Measurements from ENCODE around the gene KLRD1. TPM values are rescaled to one million over a fixed set of nuclear protein-coding genes. Genes with fewer than 3 reads are reported as not detected.
"Not testable (repeated sequence)": the region's sequence is repeated elsewhere in the genome, so short reads cannot be mapped to it uniquely, and the experiment has no call there.

The KLRD1 gene
- total RNA-seq, result 0.53 TPM

- no peak for ATAC-seq
- no peak for DNase-seq (ENCODE audit: low spot score)
Observed at GRCh38 chr12:10307630-10308029, at the start of gene KLRD1. Gene KLRD1, plus strand, starts transcription at chr12:10307870. Its CDS starts 208 bp downstream, at chr12:10308078.

GRCh38 chr12:10260927-10261326 is 46.7 kb upstream of the KLRD1 start:
- ATAC-seq (no peak), DNase-seq (ENCODE audit: low spot score) (no peak)

GRCh38 chr12:10268037-10268436 is 39.6 kb upstream of the KLRD1 start:
- DNase-seq (ENCODE audit: low spot score) (no peak), ATAC-seq (no peak)

GRCh38 chr12:10272467-10272866 is 35.2 kb upstream of the KLRD1 start:
- ATAC-seq (no peak), DNase-seq (ENCODE audit: low spot score) (no peak)

- DNase-seq (ENCODE audit: low spot score), result no peak
Observed at GRCh38 chr12:10276774-10277173, 30.9 kb upstream of the KLRD1 start.

GRCh38 chr12:10278104-10278503 is 29.6 kb upstream of the KLRD1 start:
- no peak for ATAC-seq
- no peak for DNase-seq (ENCODE audit: low spot score)

More at GRCh38 chr12:10276774-10277173, 30.9 kb upstream of the KLRD1 start:
- ATAC-seq, result no peak

GRCh38 chr12:10279937-10280336 is 27.7 kb upstream of the KLRD1 start:
- ATAC-seq (no peak), DNase-seq (ENCODE audit: low spot score) (no peak)

- no peak for DNase-seq (ENCODE audit: low spot score)
- ATAC-seq, result no peak
Observed at GRCh38 chr12:10283027-10283426, 24.6 kb upstream of the KLRD1 start.

GRCh38 chr12:10285919-10286318 is 21.8 kb upstream of the KLRD1 start:
- ATAC-seq, result no peak
- DNase-seq (ENCODE audit: low spot score), result no peak

GRCh38 chr12:10289005-10289754 is 18.5 kb upstream of the KLRD1 start:
- no peak for ATAC-seq
- DNase-seq (ENCODE audit: low spot score), result no peak

GRCh38 chr12:10291030-10291429 is 16.6 kb upstream of the KLRD1 start:
- DNase-seq (ENCODE audit: low spot score) (no peak), ATAC-seq (no peak)

- ATAC-seq (no peak), DNase-seq (ENCODE audit: low spot score) (no peak)
Observed at GRCh38 chr12:10293151-10293550, 14.5 kb upstream of the KLRD1 start.

GRCh38 chr12:10293570-10294227 is 14.0 kb upstream of the KLRD1 start:
- ATAC-seq (no peak), DNase-seq (ENCODE audit: low spot score) (no peak)

GRCh38 chr12:10301103-10301502 is 6.6 kb upstream of the KLRD1 start:
- DNase-seq (ENCODE audit: low spot score) (no peak), ATAC-seq (no peak)

GRCh38 chr12:10304161-10304574 is 3.5 kb upstream of the KLRD1 start:
- ATAC-seq (no peak), DNase-seq (ENCODE audit: low spot score) (no peak)

- ATAC-seq, result no peak
- no peak for DNase-seq (ENCODE audit: low spot score)
Observed at GRCh38 chr12:10305411-10305810, 2.3 kb upstream of the KLRD1 start.

- no peak for DNase-seq (ENCODE audit: low spot score)
- ATAC-seq, result no peak
Observed at GRCh38 chr12:10310926-10311720, 3.5 kb downstream of the KLRD1 start.

GRCh38 chr12:10319388-10319787 is 11.7 kb downstream of the KLRD1 start:
- no peak for ATAC-seq
- no peak for DNase-seq (ENCODE audit: low spot score)

GRCh38 chr12:10320643-10321042 is 13.0 kb downstream of the KLRD1 start:
- no peak for DNase-seq (ENCODE audit: low spot score)
- no peak for ATAC-seq

GRCh38 chr12:10328691-10329090 is 21.0 kb downstream of the KLRD1 start:
- ATAC-seq; DNase-seq (ENCODE audit: low spot score): not testable (repeated sequence)

GRCh38 chr12:10331642-10332239 is 24.1 kb downstream of the KLRD1 start:
- peak; percentile 86 for ATAC-seq
- no peak for DNase-seq (ENCODE audit: low spot score)

Measured in left lobe of liver (tissue), 2 donors.